GM21786 (cell line): ENCODE results near the gene C14orf119.

Experiments
- ATAC-seq: cut with Tn5 transposase; IDR thresholded peaks from one replicate; pipeline ENCODE4 v1.9.1; 2021; ENCODE audit not compliant: unreplicated experiment

C14orf119 gene

GRCh38 chr14:23146351-23146910, 51.1 kb downstream of the C14orf119 start:
- no peak for ATAC-seq

GRCh38 chr14:23146980-23147379, 51.7 kb downstream of the C14orf119 start:
- no peak for ATAC-seq

GRCh38 chr14:23147676-23148075, 52.4 kb downstream of the C14orf119 start:
- no peak for ATAC-seq

- ATAC-seq = no peak
Measured at GRCh38 chr14:23148591-23149249, 53.4 kb downstream of the C14orf119 start.

- no peak for ATAC-seq
Measured at GRCh38 chr14:23149745-23150144, 54.4 kb downstream of the C14orf119 start.
